Ovary (tissue), 3 donors: Measurements from ENCODE around the gene PKD2.

ENCODE experiments used
- POLR2A ChIP-seq: fragments of 450-650 bp; IDR thresholded peaks from one replicate; pipeline ENCODE4 v1.6.1; 2017; ENCODE audit warnings: antibody characterized with exemption, mild to moderate bottlenecking, moderate library complexity
- TF ChIP-seq, protein P1 (sequence below), 3 donors: fragments of 450-650 bp in 2 of 3; fragments of 200-600 bp in 1 of 3; IDR thresholded peaks; one replicate each; pipeline versions ENCODE4 v1.5.1 to v1.8.0; 2016 to 2022; ENCODE audit warnings: antibody characterized with exemption in 3 of 3, mild to moderate bottlenecking in 1 of 3
- donor health status: DM: no; HTN: no; CAD: no.

DNA sequence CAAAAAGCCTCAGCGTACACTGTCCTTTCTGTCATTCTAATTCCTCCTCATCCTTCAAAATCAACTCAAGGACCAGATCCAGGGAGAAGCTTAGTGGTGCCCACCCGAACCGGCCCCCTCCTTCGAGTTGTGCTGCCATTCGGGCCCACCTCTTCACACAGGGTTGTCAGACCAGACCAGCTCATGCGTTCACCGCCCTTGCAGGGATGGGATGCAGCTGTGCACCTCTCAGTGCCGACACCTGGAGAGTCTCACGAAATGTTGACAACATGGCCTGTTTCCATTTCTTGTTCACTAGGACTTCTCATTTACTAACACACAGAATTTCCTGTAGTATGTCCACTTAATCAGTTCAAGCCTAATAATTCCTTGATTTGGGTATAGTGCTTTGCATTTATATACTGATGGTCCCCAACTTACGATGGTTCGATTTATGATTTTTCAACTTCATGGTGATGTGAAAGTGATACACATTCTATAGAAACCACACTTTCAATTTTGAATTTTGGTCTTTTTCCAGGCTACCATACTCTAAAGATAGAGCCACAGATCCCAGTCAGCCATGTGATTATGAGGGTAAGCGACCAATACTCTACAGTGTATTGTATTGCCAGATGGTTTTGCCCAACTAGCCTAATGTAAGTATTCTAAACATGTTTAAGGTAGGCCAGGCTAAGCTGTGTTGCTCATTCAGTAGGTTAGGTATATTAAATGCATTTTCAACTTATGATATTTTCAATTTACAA, 23.3 kb downstream of the PKD2 start:
- TF ChIP-seq POLR2A, result no peak
- TF ChIP-seq, protein P1, sequence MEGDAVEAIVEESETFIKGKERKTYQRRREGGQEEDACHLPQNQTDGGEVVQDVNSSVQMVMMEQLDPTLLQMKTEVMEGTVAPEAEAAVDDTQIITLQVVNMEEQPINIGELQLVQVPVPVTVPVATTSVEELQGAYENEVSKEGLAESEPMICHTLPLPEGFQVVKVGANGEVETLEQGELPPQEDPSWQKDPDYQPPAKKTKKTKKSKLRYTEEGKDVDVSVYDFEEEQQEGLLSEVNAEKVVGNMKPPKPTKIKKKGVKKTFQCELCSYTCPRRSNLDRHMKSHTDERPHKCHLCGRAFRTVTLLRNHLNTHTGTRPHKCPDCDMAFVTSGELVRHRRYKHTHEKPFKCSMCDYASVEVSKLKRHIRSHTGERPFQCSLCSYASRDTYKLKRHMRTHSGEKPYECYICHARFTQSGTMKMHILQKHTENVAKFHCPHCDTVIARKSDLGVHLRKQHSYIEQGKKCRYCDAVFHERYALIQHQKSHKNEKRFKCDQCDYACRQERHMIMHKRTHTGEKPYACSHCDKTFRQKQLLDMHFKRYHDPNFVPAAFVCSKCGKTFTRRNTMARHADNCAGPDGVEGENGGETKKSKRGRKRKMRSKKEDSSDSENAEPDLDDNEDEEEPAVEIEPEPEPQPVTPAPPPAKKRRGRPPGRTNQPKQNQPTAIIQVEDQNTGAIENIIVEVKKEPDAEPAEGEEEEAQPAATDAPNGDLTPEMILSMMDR (IDR thresholded peaks at IDR 0.05), result no peak
